ENCODE results near the gene WDR4. TPM values are rescaled to one million over a fixed set of nuclear protein-coding genes. Genes with fewer than 3 reads are reported as not detected.

Gene WDR4
- total and polyA plus RNA-seq, 4 donors, result 4.6 to 12.9 (median 9.2) TPM

GRCh38 chr21:42864286-42864685, 15.1 kb downstream of the WDR4 start:
- H3K9me3 ChIP-seq (ENCODE audit: control insufficient read depth in 4 of 4, low read length in 3 of 4), result no peaks in the 10 kb centered on the region
- H3K27ac ChIP-seq (ENCODE audit: low read depth in 1 of 2, low read length in 2 of 2), result no peak overlapping the region
- no peaks in the 10 kb centered on the region for H3K27me3 ChIP-seq (ENCODE audit: control insufficient read depth in 4 of 4, insufficient read depth in 4 of 4, low read length in 3 of 4)
- no peak for DNase-seq (ENCODE audit: low spot score)
- TF ChIP-seq ZBTB33 (IDR thresholded peaks at IDR 0.05) (no peak), SP1 (IDR thresholded peaks at IDR 0.05) (no peak), GABPA (IDR thresholded peaks at IDR 0.05 in 1 of 2, conservative IDR thresholded peaks at IDR 0.05 in 1 of 2) (no peak), YY1 (IDR thresholded peaks at IDR 0.05) (no peak), NR2F2 (IDR thresholded peaks at IDR 0.05) (no peak), EGR1 (IDR thresholded peaks at IDR 0.05; ENCODE audit: low read depth in 2 of 2) (no peak), CTCF (IDR thresholded peaks at IDR 0.05; ENCODE audit: low read depth, low read length, missing input control) (no peak), HNF4A (conservative IDR thresholded peaks at IDR 0.05) (no peak), JUND (IDR thresholded peaks at IDR 0.05) (no peak), MAX (IDR thresholded peaks at IDR 0.05) (no peak), HNF4G (IDR thresholded peaks at IDR 0.05) (no peak), TAF1 (conservative IDR thresholded peaks at IDR 0.05) (no peak), FOXA1 (IDR thresholded peaks at IDR 0.05) (no peak)
- WGBS, result 92% methylated on average over 14 of the region's 14 CpGs
- peaks cover 2 to 23% (median 12%) of the 10 kb centered on the region in 4 donors for H3K4me1 ChIP-seq (ENCODE audit: control insufficient read depth in 4 of 4, insufficient read depth in 4 of 4, low read length in 3 of 4)
- H3K4me3 ChIP-seq (ENCODE audit: low read depth in 1 of 3, low read length in 3 of 3), result no peak overlapping the region
- peaks cover 0 to 44% (median 14%) of the 10 kb centered on the region in 4 donors for H3K36me3 ChIP-seq (ENCODE audit: control insufficient read depth in 4 of 4, insufficient read depth in 3 of 4, low read depth in 1 of 4, low read length in 3 of 4)
- no peak overlapping the region for H3K9ac ChIP-seq (ENCODE audit: low read depth in 1 of 2, low read length in 2 of 2)

- Histone ChIP-seq H3K4me3 (ENCODE audit: low read depth in 1 of 3, low read length in 3 of 3) (no peak overlapping the region), H3K9ac (ENCODE audit: low read depth in 1 of 2, low read length in 2 of 2) (no peak overlapping the region), H3K27ac (ENCODE audit: low read depth in 1 of 2, low read length in 2 of 2) (no peak overlapping the region), H3K4me1 (ENCODE audit: control insufficient read depth in 4 of 4, insufficient read depth in 4 of 4, low read length in 3 of 4) (peaks cover 2 to 23% (median 12%) of the 10 kb centered on the region in 4 donors), H3K27me3 (ENCODE audit: control insufficient read depth in 4 of 4, insufficient read depth in 4 of 4, low read length in 3 of 4) (no peaks in the 10 kb centered on the region), H3K36me3 (ENCODE audit: control insufficient read depth in 4 of 4, insufficient read depth in 3 of 4, low read depth in 1 of 4, low read length in 3 of 4) (peaks cover 4 to 44% (median 14%) of the 10 kb centered on the region in 4 donors), H3K9me3 (ENCODE audit: control insufficient read depth in 4 of 4, low read length in 3 of 4) (no peaks in the 10 kb centered on the region)
- no peak for DNase-seq (ENCODE audit: low spot score)
- TF ChIP-seq RXRA (IDR thresholded peaks at IDR 0.05) (no peak), NR2F2 (IDR thresholded peaks at IDR 0.05) (no peak), REST (IDR thresholded peaks at IDR 0.05) (no peak), ATF3 (IDR thresholded peaks at IDR 0.05) (no peak), FOXA1 (IDR thresholded peaks at IDR 0.05) (no peak), HNF4G (IDR thresholded peaks at IDR 0.05) (no peak), YY1 (IDR thresholded peaks at IDR 0.05) (no peak), ZBTB33 (IDR thresholded peaks at IDR 0.05) (no peak), RAD21 (IDR thresholded peaks at IDR 0.05) (no peak), GABPA (IDR thresholded peaks at IDR 0.05 in 1 of 2, conservative IDR thresholded peaks at IDR 0.05 in 1 of 2) (no peak), SP1 (IDR thresholded peaks at IDR 0.05) (no peak), HNF4A (conservative IDR thresholded peaks at IDR 0.05) (no peak), EGR1 (IDR thresholded peaks at IDR 0.05; ENCODE audit: low read depth in 2 of 2) (no peak), TAF1 (conservative IDR thresholded peaks at IDR 0.05) (no peak)
- 57% methylated on average over 13 of the region's 13 CpGs for WGBS
Measured at GRCh38 chr21:42863504-42863870, 15.9 kb downstream of the WDR4 start.

Data from liver (tissue), 9 donors.